SK-N-DZ (cell line): ENCODE data around the gene SMOC2.
"Not testable (repeated sequence)": the region's sequence is repeated elsewhere in the genome, so short reads cannot be mapped to it uniquely, and the experiment has no call there.

Experiments used
- DNase-seq: peaks from one replicate; pipeline ENCODE4 v3.0.0-alpha.2; 2015; ENCODE audit warnings: low spot score

The SMOC2 gene

DNA sequence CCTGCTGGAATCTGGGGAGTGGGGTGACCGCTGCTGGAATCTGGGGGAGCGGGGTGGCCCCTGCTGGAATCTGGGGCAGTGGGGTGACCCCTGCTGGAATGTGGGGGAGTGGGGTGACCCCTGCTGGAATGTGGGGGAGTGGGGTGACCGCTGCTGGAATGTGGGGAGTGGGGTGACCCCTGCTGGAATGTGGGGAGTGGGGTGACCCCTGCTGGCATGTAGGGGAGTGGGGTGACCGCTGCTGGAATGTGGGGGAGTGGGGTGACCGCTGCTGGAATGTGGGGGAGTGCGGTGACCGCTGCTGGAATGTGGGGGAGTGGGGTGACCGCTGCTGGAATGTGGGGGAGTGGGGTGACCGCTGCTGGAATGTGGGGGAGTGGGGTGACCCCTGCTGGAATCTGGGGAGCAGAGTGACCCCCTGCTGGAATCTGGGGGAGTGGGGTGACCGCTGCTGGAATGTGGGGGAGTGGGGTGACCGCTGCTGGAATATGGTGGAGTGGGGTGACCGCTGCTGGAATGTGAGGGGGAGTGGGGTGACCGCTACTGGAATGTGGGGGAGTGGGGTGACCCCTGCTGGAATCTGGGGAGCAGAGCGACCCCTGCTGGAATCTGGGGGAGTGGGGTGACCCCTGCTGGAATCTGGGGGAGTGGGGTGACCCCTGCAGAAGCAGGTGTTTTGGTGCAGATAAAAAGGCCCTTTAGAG lies 97.4 kb downstream of the SMOC2 start:
- DNase-seq: not testable (repeated sequence)

DNA sequence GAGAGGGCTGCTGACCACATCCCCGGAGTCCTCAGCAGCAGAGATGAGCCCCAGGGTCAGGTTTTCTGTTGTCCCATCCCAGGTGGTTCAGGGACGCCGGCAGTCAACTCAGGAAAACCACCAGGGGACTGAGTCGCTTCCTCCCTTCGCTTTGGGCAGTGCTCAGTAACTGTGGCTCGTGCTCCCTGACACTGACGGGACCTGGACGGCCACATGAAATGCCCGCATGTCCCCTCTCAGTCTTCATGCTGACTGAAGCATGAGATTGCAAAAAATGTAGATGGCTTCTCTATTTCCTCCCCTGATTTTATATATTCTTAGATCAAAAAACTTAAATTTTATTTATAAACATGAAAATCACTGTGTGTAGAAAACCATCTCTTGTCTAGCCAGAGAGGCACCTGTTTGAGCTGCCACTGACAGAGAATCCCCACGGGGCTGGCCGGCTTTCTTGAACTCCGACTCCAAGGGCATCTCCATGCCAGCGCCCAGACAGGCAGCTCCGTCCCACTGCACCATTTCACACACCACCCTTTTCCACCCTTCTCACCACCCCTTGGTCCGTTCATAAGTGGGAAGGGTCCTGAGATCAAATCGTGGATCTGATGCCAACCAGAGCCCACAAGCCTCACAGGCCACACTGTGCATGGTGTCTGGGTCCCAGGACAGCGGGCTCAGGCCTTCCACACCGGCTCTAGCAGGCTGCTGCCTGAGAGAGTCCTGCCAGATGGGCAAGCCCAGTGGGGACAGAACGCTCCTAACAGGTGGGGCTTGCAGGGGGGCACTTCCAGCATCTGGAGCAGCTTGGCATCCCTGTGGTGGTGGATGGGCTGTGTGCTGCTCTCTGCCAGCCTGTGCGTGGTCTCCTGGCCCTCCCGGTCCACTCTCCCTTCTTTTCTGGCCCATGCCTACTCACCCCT lies 98.2 kb downstream of the SMOC2 start:
- no peak for DNase-seq

DNA sequence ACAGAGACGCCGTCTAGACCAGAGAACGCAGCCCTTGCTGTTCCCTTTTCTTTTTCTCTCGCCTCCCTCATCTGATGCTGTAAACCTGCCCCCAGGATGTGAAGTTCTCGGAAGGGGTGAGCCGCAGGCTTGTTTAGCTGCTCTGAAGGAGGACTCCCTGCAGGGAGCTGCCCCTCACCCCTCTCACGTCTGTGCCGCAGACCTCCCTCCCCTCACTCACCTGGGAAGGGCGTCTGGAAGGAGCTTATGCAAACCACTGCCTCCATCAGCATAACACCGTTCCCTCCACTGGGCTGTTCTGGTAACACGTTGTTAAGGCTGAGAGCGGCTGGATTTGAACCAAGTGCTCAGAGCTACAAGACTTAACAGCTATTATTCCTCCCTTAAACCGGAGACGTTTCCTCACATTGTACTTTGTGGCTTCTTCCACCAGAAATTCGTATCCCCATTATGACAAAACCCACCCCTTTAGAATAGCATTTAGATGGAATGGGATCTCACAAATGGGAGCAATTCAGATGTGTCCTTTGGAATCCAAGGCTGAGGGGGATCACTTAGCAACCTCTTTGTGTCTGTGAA lies 99.8 kb downstream of the SMOC2 start:
- DNase-seq: no peak

DNA sequence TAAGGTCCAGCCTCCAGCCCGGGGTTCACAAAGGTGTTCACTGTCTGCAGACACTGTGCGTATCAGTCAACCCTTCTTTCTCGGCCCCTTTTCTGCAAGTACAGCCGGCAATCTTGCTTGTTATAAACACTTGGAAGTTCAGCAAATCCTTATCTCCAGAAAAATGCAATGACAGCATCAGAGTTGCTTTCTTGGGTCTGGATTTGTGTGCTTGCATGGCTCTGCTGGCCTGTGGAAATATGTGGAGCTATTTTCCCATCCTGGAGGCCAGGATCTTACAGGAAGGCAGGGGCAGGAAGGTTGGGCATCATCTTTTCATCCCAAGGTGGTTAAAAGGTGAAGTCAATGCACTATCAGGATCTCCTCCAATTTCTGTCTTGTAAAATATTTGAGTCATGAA lies 100.3 kb downstream of the SMOC2 start:
- no peak for DNase-seq

DNA sequence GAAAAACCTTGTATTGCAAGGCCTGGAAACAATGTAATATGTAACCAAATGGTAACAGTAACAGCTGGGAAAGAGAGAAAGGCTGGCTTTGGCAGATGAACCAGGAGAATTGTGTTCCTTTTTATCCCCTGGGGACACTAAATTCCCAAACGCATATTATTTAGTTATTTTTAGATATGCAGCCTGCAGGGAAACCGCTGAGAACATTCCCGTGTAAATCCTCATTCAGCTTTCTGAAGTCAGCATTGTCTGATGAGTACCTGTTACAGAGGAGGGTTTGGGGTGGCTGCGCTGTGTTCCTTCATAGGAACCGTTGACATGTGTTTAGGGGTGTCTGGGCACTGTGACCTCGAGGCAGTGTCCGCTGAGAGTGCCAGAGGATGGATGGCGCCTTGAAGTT lies 101.3 kb downstream of the SMOC2 start:
- DNase-seq: no peak

GRCh38 chr6:168545428-168545827 lies 104.4 kb downstream of the SMOC2 start:
- no peak for DNase-seq

DNA sequence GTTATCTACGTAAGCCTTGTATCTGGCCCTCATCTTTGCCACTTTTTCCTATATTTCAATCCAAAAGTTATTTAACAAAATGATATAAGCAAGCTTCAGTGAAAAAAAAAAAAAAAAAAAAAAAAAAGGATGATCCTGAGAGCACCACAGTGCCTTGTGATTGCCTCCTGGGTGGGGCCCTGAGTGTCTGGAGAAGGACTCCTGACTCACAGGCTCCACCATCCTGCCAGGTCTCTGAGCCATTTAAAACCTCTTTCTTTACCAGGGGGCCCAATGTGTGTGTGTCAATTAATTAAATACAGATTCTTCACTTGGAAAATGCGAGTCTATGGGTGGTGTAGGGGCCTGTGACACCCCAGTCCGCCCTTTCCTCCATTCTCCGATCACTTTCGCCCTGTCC lies 105.2 kb downstream of the SMOC2 start:
- no peak for DNase-seq

DNA sequence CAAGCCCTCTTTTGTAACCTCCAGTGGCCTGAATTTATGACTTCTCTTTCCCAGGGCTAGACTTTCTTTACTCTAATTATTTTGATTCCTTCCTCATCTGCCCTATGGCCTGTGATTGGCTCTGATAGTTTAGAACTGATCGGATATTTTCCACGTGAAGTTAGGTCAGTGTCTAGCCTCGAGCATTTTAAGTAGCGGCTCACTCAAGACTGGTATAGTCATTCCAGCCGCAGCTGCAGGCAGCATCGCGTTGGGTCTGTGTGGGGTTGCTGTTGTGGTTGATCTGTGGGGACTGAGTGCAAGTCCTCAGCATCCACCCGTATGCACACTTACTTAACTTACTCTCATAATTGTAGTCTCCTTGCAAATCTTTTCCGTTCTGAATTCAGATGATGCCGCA lies 105.7 kb downstream of the SMOC2 start:
- DNase-seq: no peak

- DNase-seq: no peak
These were observed 109.3 kb downstream of the SMOC2 start for GRCh38 chr6:168550326-168550725.

- DNase-seq: no peak
These were observed 113.5 kb downstream of the SMOC2 start for GRCh38 chr6:168554472-168554871.

GRCh38 chr6:168554898-168555617 lies 114.1 kb downstream of the SMOC2 start:
- DNase-seq: no peak

DNA sequence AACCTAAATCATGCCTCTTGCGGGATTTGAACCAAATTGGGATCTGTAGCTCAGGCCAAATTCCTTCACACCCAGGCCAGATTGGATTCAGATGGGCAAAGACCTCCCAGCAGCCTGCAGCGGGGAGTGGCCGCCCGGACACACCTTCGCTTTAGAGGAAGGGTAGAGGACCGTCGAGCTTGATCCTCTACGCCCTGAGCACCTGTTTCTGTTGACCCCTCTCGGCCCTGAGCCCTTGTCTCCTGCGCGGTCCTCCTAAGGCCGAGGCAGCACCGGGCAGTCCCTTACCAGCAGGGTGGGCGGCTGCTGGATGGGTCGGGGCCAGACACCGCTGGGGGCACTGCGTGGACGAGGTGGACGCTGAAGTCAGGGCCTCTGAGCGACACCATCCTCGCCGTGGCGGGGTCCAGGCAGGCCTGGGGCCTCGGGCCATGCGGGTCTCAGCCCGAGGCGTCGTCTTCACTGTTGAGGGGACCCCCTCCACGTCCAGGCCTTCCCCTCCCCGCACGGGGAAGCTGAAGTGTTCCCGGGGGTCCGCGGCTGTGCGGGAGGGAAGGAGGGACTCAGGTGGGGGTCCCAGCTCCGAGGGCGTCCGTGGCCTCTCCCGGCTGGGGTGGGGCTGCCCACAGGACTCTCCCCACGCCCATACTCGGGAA lies 114.8 kb downstream of the SMOC2 start:
- no peak for DNase-seq

GRCh38 chr6:168557512-168557911 lies 116.5 kb downstream of the SMOC2 start:
- DNase-seq: no peak

DNA sequence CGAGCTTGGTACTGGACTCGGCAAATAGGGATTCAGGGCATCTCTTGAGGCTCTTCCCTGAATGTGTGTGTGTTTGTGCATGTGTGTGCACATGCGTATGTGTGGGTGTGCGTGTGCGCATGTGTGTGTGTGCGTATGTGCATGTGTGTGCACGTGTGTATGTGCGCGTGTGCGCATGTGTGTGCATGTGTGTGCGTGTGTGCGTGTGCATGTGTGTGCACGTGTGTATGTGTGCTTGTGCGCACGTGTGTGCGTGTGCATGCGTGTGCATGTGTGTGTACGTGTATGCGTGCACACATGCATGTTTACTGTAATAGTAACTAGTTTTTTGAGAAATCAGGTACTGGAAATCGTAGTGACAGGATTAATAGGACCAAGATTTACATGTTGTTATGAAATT lies 117.7 kb downstream of the SMOC2 start:
- no peak for DNase-seq

DNA sequence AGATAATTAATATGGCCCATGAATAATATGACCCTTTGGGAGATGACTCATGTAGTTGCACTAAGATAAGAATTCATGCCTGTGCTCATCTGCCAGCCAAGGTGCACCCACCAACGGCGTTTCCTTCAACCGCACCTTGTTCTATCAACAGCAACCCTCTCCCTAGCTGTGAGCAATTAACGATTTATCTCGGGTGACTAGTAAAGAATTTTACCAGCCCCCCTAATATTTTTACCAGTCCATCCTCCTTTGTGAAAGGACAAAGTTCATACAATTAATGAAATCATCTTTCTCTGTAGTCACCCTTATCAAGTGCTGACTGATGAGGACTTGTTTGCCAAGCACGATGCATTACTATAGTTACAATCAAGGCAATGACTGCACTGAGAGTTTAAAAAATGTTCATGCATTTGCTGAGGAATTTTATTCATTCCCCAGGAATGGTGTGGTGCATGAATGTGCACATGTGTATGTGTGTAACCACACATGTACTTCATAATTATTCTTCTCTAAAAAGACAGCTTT lies 118.7 kb downstream of the SMOC2 start:
- no peak for DNase-seq

DNA sequence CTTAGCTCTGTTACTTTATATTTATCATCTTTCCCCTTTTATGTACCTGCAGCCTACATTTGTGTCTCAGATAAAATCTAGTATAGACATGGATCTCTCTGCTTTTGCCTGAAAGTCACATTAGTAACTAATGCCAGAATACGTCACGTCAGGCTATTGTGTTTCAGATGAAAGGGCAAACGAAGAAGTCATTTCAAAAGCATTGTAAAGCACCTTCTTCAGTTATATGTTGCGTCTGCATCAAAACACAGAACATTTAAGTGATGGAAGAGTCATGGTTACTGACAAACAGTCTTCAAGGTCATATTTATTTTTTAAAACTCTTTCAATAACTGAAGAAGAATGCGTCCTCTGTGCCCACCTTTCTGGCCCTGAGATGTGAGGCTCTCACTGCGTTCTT lies 119.1 kb downstream of the SMOC2 start:
- no peak for DNase-seq

GRCh38 chr6:168562576-168563151 lies 121.7 kb downstream of the SMOC2 start:
- DNase-seq: no peak

GRCh38 chr6:168563656-168564055 lies 122.7 kb downstream of the SMOC2 start:
- DNase-seq: no peak

DNA sequence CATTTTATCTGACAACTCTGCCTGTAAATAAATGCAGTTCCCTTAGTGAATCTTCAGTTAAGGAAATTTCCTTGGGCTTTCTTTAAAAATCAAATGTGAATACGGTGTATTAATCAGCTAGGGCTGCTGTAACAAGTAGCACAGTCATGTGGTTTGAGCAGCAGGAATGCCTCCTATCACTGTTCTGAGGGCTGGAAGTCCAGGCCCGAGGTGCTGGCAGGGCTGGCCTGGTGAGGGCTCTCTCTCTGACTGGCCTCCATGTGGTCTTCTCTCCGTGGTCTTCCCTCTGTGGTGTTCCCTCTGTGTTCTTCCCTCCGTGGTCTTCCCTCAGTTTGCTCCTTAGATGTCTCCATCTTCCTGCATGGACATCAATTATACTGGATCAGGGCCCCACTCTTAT lies 124.1 kb downstream of the SMOC2 start:
- no peak for DNase-seq

GRCh38 chr6:168570211-168570610 lies 129.2 kb downstream of the SMOC2 start:
- DNase-seq: no peak

GRCh38 chr6:168571268-168571667 lies 130.3 kb downstream of the SMOC2 start:
- no peak for DNase-seq
